ENCODE results near the gene HIVEP3.

DNA sequence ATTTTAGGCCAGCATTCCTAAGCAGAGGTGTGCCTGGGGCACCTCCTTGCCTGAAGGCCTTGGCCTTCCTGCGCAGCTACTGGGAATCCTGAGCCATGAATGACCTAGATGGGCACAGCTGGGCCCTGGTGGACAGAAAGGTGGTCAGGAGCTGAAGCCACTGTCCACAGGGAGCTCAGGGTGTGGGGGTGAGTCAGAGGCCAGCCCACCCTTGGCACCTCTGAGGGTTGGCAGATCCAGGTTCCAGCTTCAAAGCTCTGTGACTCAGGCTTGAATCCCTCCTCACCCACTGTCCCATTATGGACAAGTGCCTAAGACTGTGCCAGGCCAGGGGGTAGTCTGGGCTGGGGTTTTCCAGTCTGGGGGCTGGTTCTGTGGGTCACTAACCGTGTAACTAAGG, 427.8 kb downstream of the HIVEP3 start:
- TF ChIP-seq, protein P1, sequence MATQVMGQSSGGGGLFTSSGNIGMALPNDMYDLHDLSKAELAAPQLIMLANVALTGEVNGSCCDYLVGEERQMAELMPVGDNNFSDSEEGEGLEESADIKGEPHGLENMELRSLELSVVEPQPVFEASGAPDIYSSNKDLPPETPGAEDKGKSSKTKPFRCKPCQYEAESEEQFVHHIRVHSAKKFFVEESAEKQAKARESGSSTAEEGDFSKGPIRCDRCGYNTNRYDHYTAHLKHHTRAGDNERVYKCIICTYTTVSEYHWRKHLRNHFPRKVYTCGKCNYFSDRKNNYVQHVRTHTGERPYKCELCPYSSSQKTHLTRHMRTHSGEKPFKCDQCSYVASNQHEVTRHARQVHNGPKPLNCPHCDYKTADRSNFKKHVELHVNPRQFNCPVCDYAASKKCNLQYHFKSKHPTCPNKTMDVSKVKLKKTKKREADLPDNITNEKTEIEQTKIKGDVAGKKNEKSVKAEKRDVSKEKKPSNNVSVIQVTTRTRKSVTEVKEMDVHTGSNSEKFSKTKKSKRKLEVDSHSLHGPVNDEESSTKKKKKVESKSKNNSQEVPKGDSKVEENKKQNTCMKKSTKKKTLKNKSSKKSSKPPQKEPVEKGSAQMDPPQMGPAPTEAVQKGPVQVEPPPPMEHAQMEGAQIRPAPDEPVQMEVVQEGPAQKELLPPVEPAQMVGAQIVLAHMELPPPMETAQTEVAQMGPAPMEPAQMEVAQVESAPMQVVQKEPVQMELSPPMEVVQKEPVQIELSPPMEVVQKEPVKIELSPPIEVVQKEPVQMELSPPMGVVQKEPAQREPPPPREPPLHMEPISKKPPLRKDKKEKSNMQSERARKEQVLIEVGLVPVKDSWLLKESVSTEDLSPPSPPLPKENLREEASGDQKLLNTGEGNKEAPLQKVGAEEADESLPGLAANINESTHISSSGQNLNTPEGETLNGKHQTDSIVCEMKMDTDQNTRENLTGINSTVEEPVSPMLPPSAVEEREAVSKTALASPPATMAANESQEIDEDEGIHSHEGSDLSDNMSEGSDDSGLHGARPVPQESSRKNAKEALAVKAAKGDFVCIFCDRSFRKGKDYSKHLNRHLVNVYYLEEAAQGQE (IDR thresholded peaks at IDR 0.05; ENCODE audit: low read depth, low read length) = no peak
- no peak for TF ChIP-seq EZH2phosphoT487 (IDR thresholded peaks at IDR 0.05; ENCODE audit: borderline replicate concordance, low read depth)
- TF ChIP-seq, protein P2, sequence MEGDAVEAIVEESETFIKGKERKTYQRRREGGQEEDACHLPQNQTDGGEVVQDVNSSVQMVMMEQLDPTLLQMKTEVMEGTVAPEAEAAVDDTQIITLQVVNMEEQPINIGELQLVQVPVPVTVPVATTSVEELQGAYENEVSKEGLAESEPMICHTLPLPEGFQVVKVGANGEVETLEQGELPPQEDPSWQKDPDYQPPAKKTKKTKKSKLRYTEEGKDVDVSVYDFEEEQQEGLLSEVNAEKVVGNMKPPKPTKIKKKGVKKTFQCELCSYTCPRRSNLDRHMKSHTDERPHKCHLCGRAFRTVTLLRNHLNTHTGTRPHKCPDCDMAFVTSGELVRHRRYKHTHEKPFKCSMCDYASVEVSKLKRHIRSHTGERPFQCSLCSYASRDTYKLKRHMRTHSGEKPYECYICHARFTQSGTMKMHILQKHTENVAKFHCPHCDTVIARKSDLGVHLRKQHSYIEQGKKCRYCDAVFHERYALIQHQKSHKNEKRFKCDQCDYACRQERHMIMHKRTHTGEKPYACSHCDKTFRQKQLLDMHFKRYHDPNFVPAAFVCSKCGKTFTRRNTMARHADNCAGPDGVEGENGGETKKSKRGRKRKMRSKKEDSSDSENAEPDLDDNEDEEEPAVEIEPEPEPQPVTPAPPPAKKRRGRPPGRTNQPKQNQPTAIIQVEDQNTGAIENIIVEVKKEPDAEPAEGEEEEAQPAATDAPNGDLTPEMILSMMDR (IDR thresholded peaks at IDR 0.05) = no peak
- no peak for TF ChIP-seq RFX5 (IDR thresholded peaks at IDR 0.05; ENCODE audit: low read length)
- no peak for TF ChIP-seq NRF1 (IDR thresholded peaks at IDR 0.05; ENCODE audit: low read depth, low read length)
- TF ChIP-seq POLR2AphosphoS5 (IDR thresholded peaks at IDR 0.05; ENCODE audit: low read depth, low read length) = no peak
- TF ChIP-seq, protein P3, sequence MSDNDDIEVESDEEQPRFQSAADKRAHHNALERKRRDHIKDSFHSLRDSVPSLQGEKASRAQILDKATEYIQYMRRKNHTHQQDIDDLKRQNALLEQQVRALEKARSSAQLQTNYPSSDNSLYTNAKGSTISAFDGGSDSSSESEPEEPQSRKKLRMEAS (IDR thresholded peaks at IDR 0.05; ENCODE audit: low read depth) = no peak
- no peak for TF ChIP-seq TEAD4 (IDR thresholded peaks at IDR 0.05; ENCODE audit: borderline replicate concordance, insufficient read depth)
- no peak for TF ChIP-seq CHD2 (IDR thresholded peaks at IDR 0.05; ENCODE audit: low read length, partially characterized antibody)
- TF ChIP-seq EP300 (IDR thresholded peaks at IDR 0.05; ENCODE audit: borderline replicate concordance in 1 of 2, low read depth in 1 of 2, low read length in 1 of 2) = no peak
- TF ChIP-seq RAD21 (IDR thresholded peaks at IDR 0.05; ENCODE audit: low read length) = no peak
- TF ChIP-seq, protein P4, sequence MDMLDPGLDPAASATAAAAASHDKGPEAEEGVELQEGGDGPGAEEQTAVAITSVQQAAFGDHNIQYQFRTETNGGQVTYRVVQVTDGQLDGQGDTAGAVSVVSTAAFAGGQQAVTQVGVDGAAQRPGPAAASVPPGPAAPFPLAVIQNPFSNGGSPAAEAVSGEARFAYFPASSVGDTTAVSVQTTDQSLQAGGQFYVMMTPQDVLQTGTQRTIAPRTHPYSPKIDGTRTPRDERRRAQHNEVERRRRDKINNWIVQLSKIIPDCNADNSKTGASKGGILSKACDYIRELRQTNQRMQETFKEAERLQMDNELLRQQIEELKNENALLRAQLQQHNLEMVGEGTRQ (IDR thresholded peaks at IDR 0.05; ENCODE audit: borderline replicate concordance, low read depth, low read length) = no peak
- TF ChIP-seq SMC3 (IDR thresholded peaks at IDR 0.05; ENCODE audit: low read depth, low read length) = no peak
